MG63 (cell line): Measurements from ENCODE around the gene BTBD6. TPM values are rescaled to one million over a fixed set of nuclear protein-coding genes. Genes with fewer than 3 reads are reported as not detected.

ENCODE experiments used
- DNase-seq: peaks from one replicate; pipeline ENCODE4 v3.0.0-alpha.2; 2020
- H3K27me3 ChIP-seq: fragments of 250-450 bp; sonication (Bioruptor Pico); 2 replicates; pipeline ENCODE4 v1.5.1; 2020; ENCODE audit warnings: mild to moderate bottlenecking, moderate library complexity
- H3K36me3 ChIP-seq: fragments of 250-450 bp; sonication (Bioruptor Pico); 2 replicates; pipeline ENCODE4 v1.5.1; 2020; ENCODE audit warnings: mild to moderate bottlenecking, moderate library complexity
- H3K4me3 ChIP-seq: fragments of 250-450 bp; sonication (Bioruptor Pico); 2 replicates; pipeline ENCODE4 v1.5.1; 2020; ENCODE audit warnings: mild to moderate bottlenecking, moderate library complexity
- H3K9me3 ChIP-seq: fragments of 250-450 bp; sonication (Bioruptor Pico); 2 replicates; pipeline ENCODE4 v1.5.1; 2020; ENCODE audit warnings: mild to moderate bottlenecking, moderate library complexity
- total RNA-seq: library from RNA; depleted of rRNA; stranded (reverse); fragments of >200 nt; shearing (Covaris generic); gene quantifications from 2 replicates; pipeline ENCODE4 v1.2.3, GENCODE V29; 2014; ENCODE audit warnings: low replicate concordance

Gene BTBD6
- total RNA-seq, 1 experiment from 2014 or later, result 25.1 TPM

- no peak overlapping the region for H3K4me3 ChIP-seq
- H3K36me3 ChIP-seq, result no peaks in the 10 kb centered on the region
- no peaks in the 10 kb centered on the region for H3K9me3 ChIP-seq
- H3K27me3 ChIP-seq, result no peaks in the 10 kb centered on the region
- no peak for DNase-seq
These were observed 39.6 kb upstream of the BTBD6 start for GRCh38 chr14:105208738-105209075.

- H3K27me3 ChIP-seq, result no peaks in the 10 kb centered on the region
- no peak overlapping the region for H3K4me3 ChIP-seq
- no peaks in the 10 kb centered on the region for H3K36me3 ChIP-seq
- DNase-seq, result no peak
- H3K9me3 ChIP-seq, result no peaks in the 10 kb centered on the region
These were observed 39.2 kb upstream of the BTBD6 start for GRCh38 chr14:105209091-105209490.

- no peak overlapping the region for H3K4me3 ChIP-seq
- no peak for DNase-seq
- H3K9me3 ChIP-seq, result no peaks in the 10 kb centered on the region
These were observed 38.7 kb upstream of the BTBD6 start for GRCh38 chr14:105209646-105210045.

GRCh38 chr14:105210266-105211025 lies 37.9 kb upstream of the BTBD6 start:
- Histone ChIP-seq H3K4me3 (no peak overlapping the region), H3K27me3 (no peaks in the 10 kb centered on the region)
- no peak for DNase-seq

More at GRCh38 chr14:105209646-105210045, 38.7 kb upstream of the BTBD6 start:
- H3K27me3 ChIP-seq, result no peaks in the 10 kb centered on the region
- no peaks in the 10 kb centered on the region for H3K36me3 ChIP-seq

GRCh38 chr14:105211086-105211757 lies 37.1 kb upstream of the BTBD6 start:
- DNase-seq, result no peak
- H3K27me3 ChIP-seq, result no peaks in the 10 kb centered on the region
- H3K36me3 ChIP-seq, result no peaks in the 10 kb centered on the region
- H3K9me3 ChIP-seq, result no peaks in the 10 kb centered on the region
- no peak overlapping the region for H3K4me3 ChIP-seq

More at GRCh38 chr14:105210266-105211025, 37.9 kb upstream of the BTBD6 start:
- Histone ChIP-seq H3K9me3 (no peaks in the 10 kb centered on the region), H3K36me3 (no peaks in the 10 kb centered on the region)

GRCh38 chr14:105211758-105212089 lies 36.6 kb upstream of the BTBD6 start:
- no peak overlapping the region for H3K4me3 ChIP-seq
- no peaks in the 10 kb centered on the region for H3K9me3 ChIP-seq
- no peaks in the 10 kb centered on the region for H3K36me3 ChIP-seq
- no peaks in the 10 kb centered on the region for H3K27me3 ChIP-seq
- no peak for DNase-seq

- DNase-seq, result no peak
These were observed 35.6 kb upstream of the BTBD6 start for GRCh38 chr14:105212541-105213300.

GRCh38 chr14:105213361-105213760 lies 35.0 kb upstream of the BTBD6 start:
- Histone ChIP-seq H3K4me3 (no peak overlapping the region), H3K27me3 (no peaks in the 10 kb centered on the region), H3K36me3 (no peaks in the 10 kb centered on the region)

More at GRCh38 chr14:105212541-105213300, 35.6 kb upstream of the BTBD6 start:
- Histone ChIP-seq H3K36me3 (no peaks in the 10 kb centered on the region), H3K4me3 (no peak overlapping the region), H3K27me3 (no peaks in the 10 kb centered on the region), H3K9me3 (no peaks in the 10 kb centered on the region)

GRCh38 chr14:105214324-105214915 lies 33.9 kb upstream of the BTBD6 start:
- H3K4me3 ChIP-seq, result no peak overlapping the region
- H3K27me3 ChIP-seq, result no peaks in the 10 kb centered on the region
- no peak for DNase-seq
- no peaks in the 10 kb centered on the region for H3K9me3 ChIP-seq
- H3K36me3 ChIP-seq, result no peaks in the 10 kb centered on the region

More at GRCh38 chr14:105213361-105213760, 35.0 kb upstream of the BTBD6 start:
- no peak for DNase-seq
- no peaks in the 10 kb centered on the region for H3K9me3 ChIP-seq

GRCh38 chr14:105215602-105216001 lies 32.7 kb upstream of the BTBD6 start:
- H3K4me3 ChIP-seq, result no peak overlapping the region
- no peaks in the 10 kb centered on the region for H3K27me3 ChIP-seq
- no peak for DNase-seq
- H3K9me3 ChIP-seq, result no peaks in the 10 kb centered on the region
- no peaks in the 10 kb centered on the region for H3K36me3 ChIP-seq

GRCh38 chr14:105216490-105217247 lies 31.7 kb upstream of the BTBD6 start:
- H3K27me3 ChIP-seq, result no peaks in the 10 kb centered on the region
- H3K4me3 ChIP-seq, result no peak overlapping the region
- no peaks in the 10 kb centered on the region for H3K36me3 ChIP-seq
- no peaks in the 10 kb centered on the region for H3K9me3 ChIP-seq
- DNase-seq, result no peak

GRCh38 chr14:105217774-105218173 lies 30.6 kb upstream of the BTBD6 start:
- Histone ChIP-seq H3K4me3 (no peak overlapping the region), H3K36me3 (no peaks in the 10 kb centered on the region)

GRCh38 chr14:105218611-105219010 lies 29.7 kb upstream of the BTBD6 start:
- Histone ChIP-seq H3K36me3 (no peaks in the 10 kb centered on the region), H3K27me3 (no peaks in the 10 kb centered on the region), H3K9me3 (no peaks in the 10 kb centered on the region), H3K4me3 (no peak overlapping the region)
- DNase-seq, result no peak

More at GRCh38 chr14:105217774-105218173, 30.6 kb upstream of the BTBD6 start:
- no peaks in the 10 kb centered on the region for H3K9me3 ChIP-seq
- no peaks in the 10 kb centered on the region for H3K27me3 ChIP-seq
- DNase-seq, result no peak

- Histone ChIP-seq H3K4me3 (no peak overlapping the region), H3K27me3 (no peaks in the 10 kb centered on the region), H3K9me3 (no peaks in the 10 kb centered on the region), H3K36me3 (no peaks in the 10 kb centered on the region)
- no peak for DNase-seq
These were observed 29.2 kb upstream of the BTBD6 start for GRCh38 chr14:105219043-105219612.

GRCh38 chr14:105219753-105220152 lies 28.6 kb upstream of the BTBD6 start:
- no peaks in the 10 kb centered on the region for H3K36me3 ChIP-seq

More at GRCh38 chr14:105219753-105220152, 28.6 kb upstream of the BTBD6 start:
- no peak for DNase-seq
- Histone ChIP-seq H3K4me3 (no peak overlapping the region), H3K9me3 (no peaks in the 10 kb centered on the region), H3K27me3 (no peaks in the 10 kb centered on the region)
